ENCODE results near the gene TRAPPC12.

TRAPPC12 gene

DNA sequence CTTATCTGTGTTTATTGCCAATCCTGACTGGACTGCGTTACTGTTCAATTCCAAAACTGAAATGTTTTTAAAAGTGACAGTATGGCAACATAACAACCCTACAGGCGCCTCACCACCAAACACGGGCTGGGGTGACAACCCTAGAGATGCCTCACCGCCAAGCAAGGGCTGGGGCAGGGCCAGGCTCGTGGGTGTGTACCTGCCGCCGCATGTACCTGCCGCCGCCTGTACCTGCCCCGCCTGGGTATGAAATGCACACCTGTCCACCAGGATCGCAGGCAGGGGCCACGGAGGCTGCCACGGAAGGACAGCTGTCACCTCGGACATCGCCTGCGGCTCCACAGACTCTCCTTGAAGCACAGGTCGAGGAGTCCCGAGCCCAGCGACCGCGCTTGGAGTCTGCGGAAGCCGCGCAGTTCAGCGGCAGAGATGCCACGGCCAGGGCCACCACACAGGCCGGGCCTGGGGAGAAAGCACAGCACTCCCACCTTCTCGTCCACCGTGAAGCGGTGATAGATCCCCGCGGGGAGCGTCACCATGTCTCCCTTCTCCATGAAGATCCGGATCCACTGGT, 120.9 kb downstream of the TRAPPC12 start:
- Histone ChIP-seq H3K79me2 (no peaks in the 10 kb centered on the region), H3K4me1 (no peaks in the 10 kb centered on the region), H3K4me3 (ENCODE audit: low read depth, low read length) (no peak overlapping the region), H2AFZ (no peak overlapping the region), H3K9ac (no peak overlapping the region), H3K36me3 (ENCODE audit: control insufficient read depth, insufficient read depth, low read length) (no peaks in the 10 kb centered on the region), H3K4me2 (ENCODE audit: low read length) (no peak overlapping the region), H3K9me3 (ENCODE audit: control insufficient read depth, low read length) (no peaks in the 10 kb centered on the region), H3K27ac (no peak overlapping the region), H3K27me3 (ENCODE audit: control insufficient read depth, insufficient read depth, low read length) (no peaks in the 10 kb centered on the region)
- TF ChIP-seq, protein P1, sequence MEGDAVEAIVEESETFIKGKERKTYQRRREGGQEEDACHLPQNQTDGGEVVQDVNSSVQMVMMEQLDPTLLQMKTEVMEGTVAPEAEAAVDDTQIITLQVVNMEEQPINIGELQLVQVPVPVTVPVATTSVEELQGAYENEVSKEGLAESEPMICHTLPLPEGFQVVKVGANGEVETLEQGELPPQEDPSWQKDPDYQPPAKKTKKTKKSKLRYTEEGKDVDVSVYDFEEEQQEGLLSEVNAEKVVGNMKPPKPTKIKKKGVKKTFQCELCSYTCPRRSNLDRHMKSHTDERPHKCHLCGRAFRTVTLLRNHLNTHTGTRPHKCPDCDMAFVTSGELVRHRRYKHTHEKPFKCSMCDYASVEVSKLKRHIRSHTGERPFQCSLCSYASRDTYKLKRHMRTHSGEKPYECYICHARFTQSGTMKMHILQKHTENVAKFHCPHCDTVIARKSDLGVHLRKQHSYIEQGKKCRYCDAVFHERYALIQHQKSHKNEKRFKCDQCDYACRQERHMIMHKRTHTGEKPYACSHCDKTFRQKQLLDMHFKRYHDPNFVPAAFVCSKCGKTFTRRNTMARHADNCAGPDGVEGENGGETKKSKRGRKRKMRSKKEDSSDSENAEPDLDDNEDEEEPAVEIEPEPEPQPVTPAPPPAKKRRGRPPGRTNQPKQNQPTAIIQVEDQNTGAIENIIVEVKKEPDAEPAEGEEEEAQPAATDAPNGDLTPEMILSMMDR (IDR thresholded peaks at IDR 0.05): no peak

DNA sequence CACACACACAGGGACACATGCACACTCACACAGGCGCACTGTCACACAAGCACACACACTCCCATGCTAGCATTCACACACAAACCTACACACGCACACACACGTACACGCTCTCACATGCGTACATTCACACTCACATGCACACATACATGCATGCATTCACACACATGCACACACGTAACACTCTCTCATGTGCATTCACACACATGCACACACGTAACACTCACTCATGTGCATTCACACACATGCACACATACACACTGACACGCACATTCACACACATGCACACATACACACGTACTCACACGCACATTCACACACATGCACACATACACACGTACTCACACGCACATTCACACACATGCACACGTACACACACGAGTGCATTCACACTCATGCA, 123.6 kb downstream of the TRAPPC12 start:
- Histone ChIP-seq H2AFZ (no peak overlapping the region), H3K4me2 (ENCODE audit: low read length) (no peak overlapping the region), H3K4me1 (no peaks in the 10 kb centered on the region), H3K9me3 (ENCODE audit: control insufficient read depth, low read length) (no peaks in the 10 kb centered on the region), H3K9ac (no peak overlapping the region), H3K27ac (no peak overlapping the region), H3K27me3 (ENCODE audit: control insufficient read depth, insufficient read depth, low read length) (no peaks in the 10 kb centered on the region), H3K4me3 (ENCODE audit: low read depth, low read length) (no peak overlapping the region), H3K36me3 (ENCODE audit: control insufficient read depth, insufficient read depth, low read length) (no peaks in the 10 kb centered on the region), H3K79me2 (no peaks in the 10 kb centered on the region)
- TF ChIP-seq, protein P1 (IDR thresholded peaks at IDR 0.05): no peak

DNA sequence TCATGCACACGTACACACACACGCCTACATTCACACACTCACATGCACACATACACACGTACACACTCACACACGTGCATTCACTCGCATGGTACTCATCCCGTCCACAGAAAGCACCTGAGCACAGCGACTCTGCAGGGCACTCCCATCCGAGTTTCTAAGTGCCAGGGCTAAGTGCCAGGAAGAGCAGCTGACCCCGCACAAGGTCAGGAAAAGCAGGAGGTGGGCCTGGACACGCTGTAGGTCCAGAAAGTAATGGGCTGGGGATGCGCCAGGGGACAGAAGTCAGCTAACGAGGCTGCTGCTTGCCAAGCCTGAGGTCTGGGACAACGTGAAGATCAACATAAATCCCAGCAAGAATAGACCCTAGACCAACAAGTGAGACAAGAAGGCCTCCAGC, 124.0 kb downstream of the TRAPPC12 start:
- Histone ChIP-seq H3K4me3 (ENCODE audit: low read depth, low read length) (no peak overlapping the region), H3K36me3 (ENCODE audit: control insufficient read depth, insufficient read depth, low read length) (no peaks in the 10 kb centered on the region), H3K4me1 (no peaks in the 10 kb centered on the region), H3K27me3 (ENCODE audit: control insufficient read depth, insufficient read depth, low read length) (no peaks in the 10 kb centered on the region), H3K4me2 (ENCODE audit: low read length) (no peak overlapping the region), H3K79me2 (peaks cover 2% of the 10 kb centered on the region), H3K9ac (no peak overlapping the region), H3K27ac (no peak overlapping the region), H2AFZ (no peak overlapping the region), H3K9me3 (ENCODE audit: control insufficient read depth, low read length) (no peaks in the 10 kb centered on the region)
- TF ChIP-seq, protein P1 (IDR thresholded peaks at IDR 0.05): no peak

DNA sequence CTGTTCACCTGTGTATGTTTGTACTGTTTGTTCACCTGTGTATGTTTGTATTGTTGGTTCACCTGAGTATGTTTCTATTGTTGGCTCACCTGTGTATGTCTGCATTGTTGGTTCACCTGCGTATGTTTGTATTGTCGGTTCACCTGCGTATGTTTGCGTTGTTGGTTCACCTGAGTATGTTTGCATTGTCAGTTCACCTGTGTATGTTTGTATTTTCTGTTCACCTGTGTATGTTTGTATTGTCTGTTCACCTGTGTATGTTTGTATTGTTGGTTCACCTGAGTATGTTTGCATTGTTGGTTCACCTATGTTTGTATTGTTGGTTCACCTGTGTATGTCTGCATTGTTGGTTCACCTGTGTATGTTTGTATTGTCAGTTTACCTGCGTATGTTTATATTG, 125.2 kb downstream of the TRAPPC12 start:
- no peak overlapping the region for H3K4me3 ChIP-seq (ENCODE audit: low read depth, low read length)
- no peak overlapping the region for H3K27ac ChIP-seq
- no peak overlapping the region for H2AFZ ChIP-seq
- no peaks in the 10 kb centered on the region for H3K9me3 ChIP-seq (ENCODE audit: control insufficient read depth, low read length)
- no peaks in the 10 kb centered on the region for H3K4me1 ChIP-seq
- TF ChIP-seq, protein P1 (IDR thresholded peaks at IDR 0.05): no peak
- H3K4me2 ChIP-seq (ENCODE audit: low read length): no peak overlapping the region
- H3K9ac ChIP-seq: no peak overlapping the region
- H3K79me2 ChIP-seq: peaks cover 4% of the 10 kb centered on the region
- no peaks in the 10 kb centered on the region for H3K27me3 ChIP-seq (ENCODE audit: control insufficient read depth, insufficient read depth, low read length)
- H3K36me3 ChIP-seq (ENCODE audit: control insufficient read depth, insufficient read depth, low read length): no peaks in the 10 kb centered on the region

DNA sequence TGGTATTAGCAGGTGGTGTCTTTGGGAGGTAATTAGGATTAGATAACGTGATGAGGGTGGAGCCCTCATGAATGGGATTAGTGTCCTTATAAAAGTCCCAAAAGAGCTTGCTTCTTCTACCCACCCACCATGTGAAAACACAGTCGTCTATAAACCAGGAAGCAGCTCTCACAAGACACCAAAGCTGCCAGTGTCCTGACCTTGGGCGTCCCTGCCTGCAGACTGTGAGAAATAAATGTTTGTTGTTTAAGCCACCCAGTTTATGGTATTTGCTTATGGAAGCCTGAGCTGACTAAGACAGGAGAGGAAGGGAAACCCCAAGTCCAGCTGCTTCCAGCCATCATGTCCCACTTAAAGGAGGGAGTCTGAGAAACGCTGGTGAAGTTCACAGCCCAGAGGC, 126.3 kb downstream of the TRAPPC12 start:
- H3K4me2 ChIP-seq (ENCODE audit: low read length): no peak overlapping the region
- H3K9me3 ChIP-seq (ENCODE audit: control insufficient read depth, low read length): no peaks in the 10 kb centered on the region
- no peak overlapping the region for H2AFZ ChIP-seq
- TF ChIP-seq, protein P1 (IDR thresholded peaks at IDR 0.05): no peak
- H3K27ac ChIP-seq: no peak overlapping the region
- no peak overlapping the region for H3K9ac ChIP-seq
- H3K79me2 ChIP-seq: peaks cover 4% of the 10 kb centered on the region
- no peaks in the 10 kb centered on the region for H3K27me3 ChIP-seq (ENCODE audit: control insufficient read depth, insufficient read depth, low read length)
- H3K4me1 ChIP-seq: no peaks in the 10 kb centered on the region
- no peaks in the 10 kb centered on the region for H3K36me3 ChIP-seq (ENCODE audit: control insufficient read depth, insufficient read depth, low read length)
- no peak overlapping the region for H3K4me3 ChIP-seq (ENCODE audit: low read depth, low read length)

Data from parathyroid adenoma (tissue), 2 donors.